Colonic mucosa (tissue), 4 donors: Measurements from ENCODE around the gene LILRB1. TPM values are rescaled to one million over a fixed set of nuclear protein-coding genes. Genes with fewer than 3 reads are reported as not detected.
"Not testable (repeated sequence)": the region's sequence is repeated elsewhere in the genome, so short reads cannot be mapped to it uniquely, and the experiment has no call there.

ENCODE experiments used
- DNase-seq: peaks from one replicate; pipeline ENCODE4 v3.0.0-alpha.2; 2020
- H3K27ac ChIP-seq: fragments of 200-600 bp; one replicate; pipeline ENCODE4 v1.8.0; 2021
- H3K27me3 ChIP-seq: fragments of 200-600 bp; one replicate; pipeline ENCODE4 v1.8.0; 2021
- H3K36me3 ChIP-seq: fragments of 200-600 bp; one replicate; pipeline ENCODE4 v1.8.0; 2021
- H3K4me1 ChIP-seq: fragments of 200-600 bp; one replicate; pipeline ENCODE4 v1.8.0; 2021; ENCODE audit warnings: mild to moderate bottlenecking
- H3K4me3 ChIP-seq: fragments of 200-600 bp; one replicate; pipeline ENCODE4 v1.8.0; 2021
- H3K9ac ChIP-seq, 2 donors: one replicate each; pipeline ENCODE4 v1.7.0; 2013; ENCODE audit warnings: control low read depth in 2 of 2, low read depth in 2 of 2, low read length in 2 of 2
- H3K9me3 ChIP-seq: fragments of 200-600 bp; one replicate; pipeline ENCODE4 v1.8.0; 2021
- CTCF ChIP-seq: fragments of 200-600 bp; IDR thresholded peaks from one replicate; pipeline ENCODE4 v1.8.0; 2022; ENCODE audit warnings: antibody characterized with exemption, mild to moderate bottlenecking
- intact Hi-C: fragments of 100-400 bp; cut with DNase I; formaldehyde crosslinking; loops from one replicate; pipeline ENCODE4 v1.14.1; 2022
- total RNA-seq, 2 donors: library from RNA; stranded (reverse); fragmentation: NEBNext Ultra II Directional in 1 of 2; extraction: Animal tissue kit (Norgen Biotek cat#: 25700) in 1 of 2; gene quantifications; one replicate each; pipeline ENCODE4 v1.2.1, GENCODE V29; 2021
- donor health status: healthy.
- donor health status: DM: no; HTN: no; CAD: no.
- donor health status: DM: no; HTN: no; CAD: no.

LILRB1 gene
- total RNA-seq, 2 donors from 2014 or later: 2.1 to 3.6 TPM

- Histone ChIP-seq H3K9me3 (no peaks in the 10 kb centered on the region), H3K27me3 (no peaks in the 10 kb centered on the region), H3K27ac (no peak overlapping the region), H3K36me3 (no peaks in the 10 kb centered on the region), H3K9ac (no peak overlapping the region), H3K4me1 (no peaks in the 10 kb centered on the region), H3K4me3 (no peak overlapping the region)
- DNase-seq: no peak
- intact Hi-C loops: no loop called here
- no peak for TF ChIP-seq CTCF
These were observed 42.9 kb downstream of the LILRB1 start for GRCh38 chr19:54673222-54673621.

- peak; percentile 51 for TF ChIP-seq CTCF
- Histone ChIP-seq H3K4me3 (no peak overlapping the region), H3K9ac (no peak overlapping the region), H3K4me1 (no peaks in the 10 kb centered on the region), H3K27ac (no peak overlapping the region), H3K27me3 (no peaks in the 10 kb centered on the region), H3K36me3 (no peaks in the 10 kb centered on the region), H3K9me3 (no peaks in the 10 kb centered on the region)
- intact Hi-C loops: no loop called here
- DNase-seq: no peak
These were observed 43.8 kb downstream of the LILRB1 start for GRCh38 chr19:54674021-54674617.

- H3K9ac ChIP-seq, H3K27ac ChIP-seq, DNase-seq, H3K4me1 ChIP-seq, H3K9me3 ChIP-seq, H3K36me3 ChIP-seq, H3K27me3 ChIP-seq, H3K4me3 ChIP-seq: not testable (repeated sequence)
- intact Hi-C loops: loop anchor here (5.0 kb wide), 1 partner anchor 194 kb away; no protein-coding TSS in a partner anchor
- peak; percentile 81 for TF ChIP-seq CTCF
These were observed 46.0 kb downstream of the LILRB1 start for GRCh38 chr19:54676210-54676834.

GRCh38 chr19:54677217-54677616 is 46.9 kb downstream of the LILRB1 start:
- Histone ChIP-seq H3K9ac (no peak overlapping the region), H3K27me3 (no peaks in the 10 kb centered on the region), H3K9me3 (no peaks in the 10 kb centered on the region), H3K4me3 (no peak overlapping the region), H3K4me1 (no peaks in the 10 kb centered on the region), H3K36me3 (no peaks in the 10 kb centered on the region), H3K27ac (no peak overlapping the region)
- no peak for TF ChIP-seq CTCF
- intact Hi-C loops: loop anchor here (5.0 kb wide), 1 partner anchor 195 kb away; no protein-coding TSS in a partner anchor
- DNase-seq: no peak

GRCh38 chr19:54681596-54681995 is 51.3 kb downstream of the LILRB1 start:
- H3K27me3 ChIP-seq, H3K4me3 ChIP-seq, H3K36me3 ChIP-seq, DNase-seq, H3K27ac ChIP-seq, H3K9me3 ChIP-seq, intact Hi-C loops, H3K9ac ChIP-seq, H3K4me1 ChIP-seq: not testable (repeated sequence)

- Histone ChIP-seq H3K9ac (no peak overlapping the region), H3K36me3 (no peaks in the 10 kb centered on the region), H3K9me3 (no peaks in the 10 kb centered on the region), H3K27me3 (no peaks in the 10 kb centered on the region), H3K4me1 (no peaks in the 10 kb centered on the region), H3K4me3 (no peak overlapping the region), H3K27ac (no peak overlapping the region)
- no peak for TF ChIP-seq CTCF
- DNase-seq: no peak
- intact Hi-C loops: no loop called here
These were observed 52.1 kb downstream of the LILRB1 start for GRCh38 chr19:54682306-54682856.
